H1 (cell line): Measurements from ENCODE around the gene AGBL4. TPM values are rescaled to one million over a fixed set of nuclear protein-coding genes. Genes with fewer than 3 reads are reported as not detected.

Experiments
- ASH2L ChIP-seq: fragments of 200-600, 300-600 bp; sonication (generic); IDR thresholded peaks from one replicate; pipeline ENCODE4 v1.7.1; 2017; ENCODE audit warnings: low read length
- EZH2 ChIP-seq: fragments of 200-600 bp; sonication (generic); IDR thresholded peaks from 2 replicates; pipeline ENCODE4 v1.7.1; 2012; ENCODE audit warnings: low read depth, mild to moderate bottlenecking, moderate library complexity, low read length, inconsistent platforms; ENCODE audit not compliant: severe bottlenecking
- HDAC2 ChIP-seq, 2 experiments: fragments of 300-600 bp in 1 of 2; sonication (generic) in 1 of 2; IDR thresholded peaks; 2 replicates each; pipeline ENCODE4 v1.6.1; 2011 to 2012; ENCODE audit warnings: low read depth in 2 of 2, low read length in 2 of 2, mild to moderate bottlenecking in 2 of 2, moderate library complexity in 2 of 2, borderline replicate concordance in 1 of 2, inconsistent platforms in 1 of 2
- RBBP5 ChIP-seq: IDR thresholded peaks from 2 replicates; pipeline ENCODE4 v1.7.1; 2012; ENCODE audit warnings: low read depth, mild to moderate bottlenecking, inconsistent platforms, low read length, moderate library complexity, borderline replicate concordance
- SIX5 ChIP-seq: IDR thresholded peaks from 2 replicates; pipeline ENCODE4 v1.6.1; 2011; ENCODE audit warnings: mild to moderate bottlenecking, low read depth, low read length
- YY1 ChIP-seq: IDR thresholded peaks from 2 replicates; pipeline ENCODE4 v1.6.1; 2011; ENCODE audit warnings: low read depth, mild to moderate bottlenecking, low read length
- polyA plus RNA-seq, 7 experiments: library from polyadenylated mRNA; depleted of rRNA in 3 of 7; stranded (reverse) in 5 of 7; unstranded in 2 of 7; fragments of >200 nt in 5 of 7; fragments of 200-250 nt in 2 of 7; gene quantifications; 1 replicate in 5 of 7; 2 replicates in 1 of 7; 4 replicates in 1 of 7; pipeline versions ENCODE4 v1.2.1 to v1.2.3, GENCODE V29; 2011 to 2013; ENCODE audit warnings: missing spikeins in 2 of 7, mixed read lengths in 2 of 7
- total RNA-seq: library from RNA; stranded (reverse); fragmentation: NEBNext Ultra II Directional; extraction: Animal tissue kit (Norgen Biotek cat#: 25700); gene quantifications from 2 replicates; pipeline ENCODE4 v1.2.1, GENCODE V29; 2021
- TF ChIP-seq, protein P1 (sequence below): fragments of 300-600 bp; sonication (generic); IDR thresholded peaks from 2 replicates; pipeline ENCODE4 v1.7.1; 2012; ENCODE audit warnings: low read length, moderate library complexity, mild to moderate bottlenecking, inconsistent platforms; ENCODE audit not compliant: insufficient replicate concordance

The AGBL4 gene
- total and polyA plus RNA-seq, 2 of the 8 experiments (the other 6 are each of a cell fraction or from before 2014, with no cell fraction given), result 0.41 to 0.45 TPM

- TF ChIP-seq, protein P1, sequence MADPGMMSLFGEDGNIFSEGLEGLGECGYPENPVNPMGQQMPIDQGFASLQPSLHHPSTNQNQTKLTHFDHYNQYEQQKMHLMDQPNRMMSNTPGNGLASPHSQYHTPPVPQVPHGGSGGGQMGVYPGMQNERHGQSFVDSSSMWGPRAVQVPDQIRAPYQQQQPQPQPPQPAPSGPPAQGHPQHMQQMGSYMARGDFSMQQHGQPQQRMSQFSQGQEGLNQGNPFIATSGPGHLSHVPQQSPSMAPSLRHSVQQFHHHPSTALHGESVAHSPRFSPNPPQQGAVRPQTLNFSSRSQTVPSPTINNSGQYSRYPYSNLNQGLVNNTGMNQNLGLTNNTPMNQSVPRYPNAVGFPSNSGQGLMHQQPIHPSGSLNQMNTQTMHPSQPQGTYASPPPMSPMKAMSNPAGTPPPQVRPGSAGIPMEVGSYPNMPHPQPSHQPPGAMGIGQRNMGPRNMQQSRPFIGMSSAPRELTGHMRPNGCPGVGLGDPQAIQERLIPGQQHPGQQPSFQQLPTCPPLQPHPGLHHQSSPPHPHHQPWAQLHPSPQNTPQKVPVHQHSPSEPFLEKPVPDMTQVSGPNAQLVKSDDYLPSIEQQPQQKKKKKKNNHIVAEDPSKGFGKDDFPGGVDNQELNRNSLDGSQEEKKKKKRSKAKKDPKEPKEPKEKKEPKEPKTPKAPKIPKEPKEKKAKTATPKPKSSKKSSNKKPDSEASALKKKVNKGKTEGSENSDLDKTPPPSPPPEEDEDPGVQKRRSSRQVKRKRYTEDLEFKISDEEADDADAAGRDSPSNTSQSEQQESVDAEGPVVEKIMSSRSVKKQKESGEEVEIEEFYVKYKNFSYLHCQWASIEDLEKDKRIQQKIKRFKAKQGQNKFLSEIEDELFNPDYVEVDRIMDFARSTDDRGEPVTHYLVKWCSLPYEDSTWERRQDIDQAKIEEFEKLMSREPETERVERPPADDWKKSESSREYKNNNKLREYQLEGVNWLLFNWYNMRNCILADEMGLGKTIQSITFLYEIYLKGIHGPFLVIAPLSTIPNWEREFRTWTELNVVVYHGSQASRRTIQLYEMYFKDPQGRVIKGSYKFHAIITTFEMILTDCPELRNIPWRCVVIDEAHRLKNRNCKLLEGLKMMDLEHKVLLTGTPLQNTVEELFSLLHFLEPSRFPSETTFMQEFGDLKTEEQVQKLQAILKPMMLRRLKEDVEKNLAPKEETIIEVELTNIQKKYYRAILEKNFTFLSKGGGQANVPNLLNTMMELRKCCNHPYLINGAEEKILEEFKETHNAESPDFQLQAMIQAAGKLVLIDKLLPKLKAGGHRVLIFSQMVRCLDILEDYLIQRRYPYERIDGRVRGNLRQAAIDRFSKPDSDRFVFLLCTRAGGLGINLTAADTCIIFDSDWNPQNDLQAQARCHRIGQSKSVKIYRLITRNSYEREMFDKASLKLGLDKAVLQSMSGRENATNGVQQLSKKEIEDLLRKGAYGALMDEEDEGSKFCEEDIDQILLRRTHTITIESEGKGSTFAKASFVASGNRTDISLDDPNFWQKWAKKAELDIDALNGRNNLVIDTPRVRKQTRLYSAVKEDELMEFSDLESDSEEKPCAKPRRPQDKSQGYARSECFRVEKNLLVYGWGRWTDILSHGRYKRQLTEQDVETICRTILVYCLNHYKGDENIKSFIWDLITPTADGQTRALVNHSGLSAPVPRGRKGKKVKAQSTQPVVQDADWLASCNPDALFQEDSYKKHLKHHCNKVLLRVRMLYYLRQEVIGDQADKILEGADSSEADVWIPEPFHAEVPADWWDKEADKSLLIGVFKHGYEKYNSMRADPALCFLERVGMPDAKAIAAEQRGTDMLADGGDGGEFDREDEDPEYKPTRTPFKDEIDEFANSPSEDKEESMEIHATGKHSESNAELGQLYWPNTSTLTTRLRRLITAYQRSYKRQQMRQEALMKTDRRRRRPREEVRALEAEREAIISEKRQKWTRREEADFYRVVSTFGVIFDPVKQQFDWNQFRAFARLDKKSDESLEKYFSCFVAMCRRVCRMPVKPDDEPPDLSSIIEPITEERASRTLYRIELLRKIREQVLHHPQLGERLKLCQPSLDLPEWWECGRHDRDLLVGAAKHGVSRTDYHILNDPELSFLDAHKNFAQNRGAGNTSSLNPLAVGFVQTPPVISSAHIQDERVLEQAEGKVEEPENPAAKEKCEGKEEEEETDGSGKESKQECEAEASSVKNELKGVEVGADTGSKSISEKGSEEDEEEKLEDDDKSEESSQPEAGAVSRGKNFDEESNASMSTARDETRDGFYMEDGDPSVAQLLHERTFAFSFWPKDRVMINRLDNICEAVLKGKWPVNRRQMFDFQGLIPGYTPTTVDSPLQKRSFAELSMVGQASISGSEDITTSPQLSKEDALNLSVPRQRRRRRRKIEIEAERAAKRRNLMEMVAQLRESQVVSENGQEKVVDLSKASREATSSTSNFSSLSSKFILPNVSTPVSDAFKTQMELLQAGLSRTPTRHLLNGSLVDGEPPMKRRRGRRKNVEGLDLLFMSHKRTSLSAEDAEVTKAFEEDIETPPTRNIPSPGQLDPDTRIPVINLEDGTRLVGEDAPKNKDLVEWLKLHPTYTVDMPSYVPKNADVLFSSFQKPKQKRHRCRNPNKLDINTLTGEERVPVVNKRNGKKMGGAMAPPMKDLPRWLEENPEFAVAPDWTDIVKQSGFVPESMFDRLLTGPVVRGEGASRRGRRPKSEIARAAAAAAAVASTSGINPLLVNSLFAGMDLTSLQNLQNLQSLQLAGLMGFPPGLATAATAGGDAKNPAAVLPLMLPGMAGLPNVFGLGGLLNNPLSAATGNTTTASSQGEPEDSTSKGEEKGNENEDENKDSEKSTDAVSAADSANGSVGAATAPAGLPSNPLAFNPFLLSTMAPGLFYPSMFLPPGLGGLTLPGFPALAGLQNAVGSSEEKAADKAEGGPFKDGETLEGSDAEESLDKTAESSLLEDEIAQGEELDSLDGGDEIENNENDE, result no peak
- no peak for TF ChIP-seq SIX5
- no peak for TF ChIP-seq RBBP5
- TF ChIP-seq ASH2L, result no peak
- peak; percentile 24 for TF ChIP-seq EZH2
- TF ChIP-seq HDAC2 (IDR thresholded peaks at IDR 0.05; ENCODE audit: borderline replicate concordance in 1 of 2, low read depth in 2 of 2, low read length in 2 of 2), result no peak
- TF ChIP-seq YY1, result no peak
Measured at GRCh38 chr1:50047916-50048694, 24.4 kb upstream of the AGBL4 start (continued).
